GM10266 (cell line): ENCODE measurements around the gene DMGDH.

Experiments used
- DNase-seq: peaks from one replicate; pipeline ENCODE4 v3.0.0; 2012; ENCODE audit errors: extremely low spot score
- TF ChIP-seq, protein P1 (sequence below): IDR thresholded peaks from 2 replicates; pipeline ENCODE4 v1.5.1; 2012; ENCODE audit warnings: mild to moderate bottlenecking, low read depth; ENCODE audit not compliant: control insufficient read depth, insufficient read depth; ENCODE audit errors: missing control alignments

Gene DMGDH

DNA sequence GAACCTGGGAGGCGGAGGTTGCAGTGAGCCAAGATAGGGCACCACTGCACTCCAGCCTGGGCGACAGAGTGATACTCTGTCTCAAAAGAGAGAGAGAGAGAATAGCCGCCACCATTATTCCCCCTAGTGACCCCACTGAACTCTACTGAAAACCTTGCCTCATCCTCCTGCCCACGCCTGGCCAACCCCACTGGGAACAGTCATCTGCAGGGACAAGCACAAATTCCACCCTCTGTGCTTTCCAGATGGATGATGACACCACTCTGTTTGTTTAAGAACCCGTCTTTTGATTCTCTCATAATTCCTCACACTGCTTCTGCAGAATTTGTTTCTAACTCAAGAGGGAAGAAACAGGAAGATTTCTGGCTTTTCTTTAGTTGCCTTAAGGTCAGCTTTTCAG is 12.3 kb upstream of the DMGDH start:
- no peak for DNase-seq
- TF ChIP-seq, protein P1, sequence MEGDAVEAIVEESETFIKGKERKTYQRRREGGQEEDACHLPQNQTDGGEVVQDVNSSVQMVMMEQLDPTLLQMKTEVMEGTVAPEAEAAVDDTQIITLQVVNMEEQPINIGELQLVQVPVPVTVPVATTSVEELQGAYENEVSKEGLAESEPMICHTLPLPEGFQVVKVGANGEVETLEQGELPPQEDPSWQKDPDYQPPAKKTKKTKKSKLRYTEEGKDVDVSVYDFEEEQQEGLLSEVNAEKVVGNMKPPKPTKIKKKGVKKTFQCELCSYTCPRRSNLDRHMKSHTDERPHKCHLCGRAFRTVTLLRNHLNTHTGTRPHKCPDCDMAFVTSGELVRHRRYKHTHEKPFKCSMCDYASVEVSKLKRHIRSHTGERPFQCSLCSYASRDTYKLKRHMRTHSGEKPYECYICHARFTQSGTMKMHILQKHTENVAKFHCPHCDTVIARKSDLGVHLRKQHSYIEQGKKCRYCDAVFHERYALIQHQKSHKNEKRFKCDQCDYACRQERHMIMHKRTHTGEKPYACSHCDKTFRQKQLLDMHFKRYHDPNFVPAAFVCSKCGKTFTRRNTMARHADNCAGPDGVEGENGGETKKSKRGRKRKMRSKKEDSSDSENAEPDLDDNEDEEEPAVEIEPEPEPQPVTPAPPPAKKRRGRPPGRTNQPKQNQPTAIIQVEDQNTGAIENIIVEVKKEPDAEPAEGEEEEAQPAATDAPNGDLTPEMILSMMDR, result no peak

DNA sequence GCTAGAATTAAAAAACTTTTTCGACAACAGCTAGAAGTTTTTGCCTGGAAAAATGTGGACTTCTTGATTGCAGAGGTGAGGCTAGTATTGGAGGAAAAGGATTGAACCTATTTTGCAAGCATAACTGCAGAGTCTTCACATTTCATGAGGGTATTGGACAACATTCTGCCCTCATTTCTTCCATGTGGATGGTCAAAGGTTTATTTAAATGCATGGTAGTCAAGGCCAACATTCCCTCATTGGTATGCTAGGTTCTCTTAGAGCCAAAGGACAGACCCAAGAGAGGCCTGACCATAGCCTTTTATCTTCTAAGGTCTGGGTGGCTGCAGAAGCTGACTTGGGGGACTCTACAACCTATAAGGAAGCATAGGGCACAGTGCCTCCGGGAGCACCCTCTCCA is 11.3 kb upstream of the DMGDH start:
- TF ChIP-seq, protein P1, result no peak
- no peak for DNase-seq

DNA sequence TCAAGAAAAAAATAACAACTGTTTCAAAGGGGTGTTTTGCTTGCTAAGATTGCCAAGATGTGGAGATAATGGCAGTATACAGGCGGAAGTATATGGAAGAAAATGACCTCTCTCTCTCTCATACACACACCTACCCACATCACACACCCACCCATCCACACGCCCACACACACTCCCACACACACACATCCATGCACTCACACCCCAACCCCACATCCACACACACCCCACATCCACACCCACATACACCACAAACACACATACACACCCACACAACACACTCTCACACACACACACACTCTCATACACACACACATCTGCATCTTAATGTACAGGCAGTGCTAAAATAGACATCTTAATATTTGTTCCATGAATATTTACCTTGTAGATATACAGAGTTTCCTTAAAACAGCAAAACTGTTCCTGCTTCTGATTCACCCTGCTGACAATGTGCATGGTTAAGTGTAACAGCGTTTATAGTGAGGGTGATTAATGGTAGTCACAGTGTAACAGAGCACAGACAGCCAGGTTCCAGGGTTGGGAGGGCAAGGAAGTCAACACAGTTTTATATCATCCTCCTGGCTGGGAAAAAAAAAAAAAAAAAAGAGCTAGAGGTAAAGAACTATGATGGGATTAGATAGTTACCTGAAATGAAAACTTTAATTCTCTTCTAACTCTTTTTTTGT is 8.3 kb upstream of the DMGDH start:
- DNase-seq, result no peak
- TF ChIP-seq, protein P1, result no peak

DNA sequence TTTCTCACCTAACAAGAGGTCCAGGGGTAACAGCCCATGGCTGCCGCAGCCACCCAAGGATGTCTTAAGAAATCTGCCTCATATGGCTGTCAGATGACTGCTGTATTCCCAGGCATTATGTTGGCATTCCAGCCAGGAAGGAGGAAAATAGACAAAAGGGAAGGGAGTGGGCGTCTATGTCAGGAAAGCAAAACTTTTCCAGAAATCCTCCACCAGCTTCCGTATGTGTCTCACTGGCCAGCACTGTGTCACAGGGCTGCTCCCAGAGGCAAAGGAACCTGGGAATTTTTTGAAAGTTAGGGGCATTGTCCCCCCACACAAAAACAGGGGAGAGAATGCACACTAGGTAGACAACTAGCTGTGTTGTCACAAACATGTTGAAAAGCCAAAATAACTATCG is 7.3 kb upstream of the DMGDH start:
- no peak for DNase-seq
- TF ChIP-seq, protein P1, result no peak

DNA sequence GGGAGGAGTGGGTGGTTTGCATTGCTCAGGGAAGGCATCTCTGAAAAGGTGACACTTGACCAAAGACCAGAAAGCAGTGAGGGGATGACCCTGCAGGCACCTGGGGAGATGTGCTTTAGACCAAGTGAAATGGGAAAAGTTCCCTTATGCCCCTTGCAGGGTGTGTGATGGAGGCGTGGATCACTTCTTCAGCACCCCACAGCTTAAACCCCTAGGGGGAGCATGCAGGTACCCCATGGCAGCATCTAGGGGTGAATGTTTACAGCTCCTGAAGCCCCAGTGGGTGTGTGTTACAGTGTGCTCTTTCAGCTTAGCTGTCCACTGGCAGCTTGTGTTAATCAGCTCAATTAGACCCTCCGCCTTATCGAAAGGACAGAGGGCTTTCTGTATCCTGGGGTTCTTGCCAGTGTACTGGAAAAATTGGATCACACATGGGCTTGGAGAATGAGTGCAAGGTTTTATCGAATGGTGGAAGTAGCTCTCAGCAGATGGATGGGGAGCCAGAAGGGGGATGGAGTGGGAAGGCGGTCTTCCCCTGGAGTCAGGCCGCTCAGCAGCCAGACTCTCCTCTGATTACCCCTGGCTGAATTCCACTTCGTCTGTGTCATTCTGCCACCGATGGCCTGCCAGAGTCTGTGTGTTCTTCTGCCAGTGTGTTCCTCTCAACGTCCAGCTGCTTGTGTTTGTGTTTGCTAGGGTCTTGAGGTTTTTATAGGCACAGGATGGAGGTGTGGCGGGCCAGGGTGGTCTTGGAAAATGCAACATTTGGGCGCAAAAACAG is 6.4 kb upstream of the DMGDH start:
- TF ChIP-seq, protein P1, result no peak
- no peak for DNase-seq

DNA sequence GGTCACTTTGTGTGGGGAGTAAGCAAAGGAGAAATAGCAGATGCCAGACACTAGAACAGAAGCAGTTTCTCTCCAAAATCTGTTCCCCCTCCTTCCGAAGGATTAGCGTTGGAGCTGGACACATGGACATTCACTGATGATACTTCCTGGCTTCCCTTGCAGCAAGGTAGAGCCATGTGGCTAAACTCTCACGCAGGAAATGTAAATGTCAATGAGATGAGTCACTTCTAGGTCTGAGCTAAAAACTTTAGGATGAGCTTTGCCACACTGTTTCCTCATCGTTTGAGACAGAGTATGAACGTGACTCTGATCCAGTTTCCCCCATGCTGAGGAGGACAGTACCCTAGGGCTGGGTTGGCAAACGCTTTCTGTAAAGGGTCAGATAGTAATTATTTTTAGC is 5.2 kb upstream of the DMGDH start:
- TF ChIP-seq, protein P1, result no peak
- no peak for DNase-seq

DNA sequence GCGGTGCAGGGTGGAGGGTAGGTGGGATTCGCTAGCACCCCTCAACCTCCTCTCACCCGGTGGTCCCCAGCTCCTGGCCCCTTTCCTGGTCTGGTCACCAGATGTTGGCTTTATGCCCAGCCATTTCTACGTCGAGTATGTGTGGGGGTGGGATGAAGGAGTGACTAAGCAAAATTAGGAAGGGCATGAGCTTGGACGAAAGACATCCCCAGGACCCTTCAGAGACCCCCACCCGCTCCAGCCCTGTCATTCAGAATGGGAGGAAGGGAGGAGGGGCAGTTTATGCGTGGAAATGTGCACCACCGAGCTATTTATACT is 835 bp upstream of the DMGDH start:
- TF ChIP-seq, protein P1, result no peak
- no peak for DNase-seq
